ENCODE results near the gene NKAIN1. TPM values are rescaled to one million over a fixed set of nuclear protein-coding genes. Genes with fewer than 3 reads are reported as not detected.

Gene NKAIN1
- polyA plus RNA-seq, 4 donors: 0.27 to 0.94 TPM; not detected in 2

- Histone ChIP-seq H3K9me3 (ENCODE audit: control insufficient read depth in 2 of 2, insufficient read depth in 1 of 2, low read depth in 1 of 2, low read length in 1 of 2) (no peaks in the 10 kb centered on the region), H3K27ac (ENCODE audit: low read depth in 1 of 3, low read length in 2 of 3) (no peak overlapping the region), H3K4me3 (ENCODE audit: low read depth in 1 of 3, low read length in 3 of 3) (no peak overlapping the region), H3K27me3 (ENCODE audit: control insufficient read depth in 3 of 3, insufficient read depth in 3 of 3, low read length in 3 of 3) (peaks cover 0 to 6% (median 0%) of the 10 kb centered on the region in 3 donors), H3K4me1 (ENCODE audit: control insufficient read depth in 3 of 3, insufficient read depth in 2 of 3, low read depth in 1 of 3, low read length in 2 of 3) (no peaks in the 10 kb centered on the region), H3K36me3 (ENCODE audit: control insufficient read depth in 3 of 3, insufficient read depth in 2 of 3, low read depth in 1 of 3, low read length in 3 of 3) (no peaks in the 10 kb centered on the region)
- FAIRE-seq: no peak
- WGBS, 3 donors: 58 to 75% (median 71%) methylated on average over 3 of the region's 3 CpGs
- DNase-seq: no peak
These were observed 9.3 kb downstream of the NKAIN1 start for GRCh38 chr1:31230378-31230777.

GRCh38 chr1:31228986-31229385 lies 10.7 kb downstream of the NKAIN1 start:
- H3K27me3 ChIP-seq (ENCODE audit: control insufficient read depth in 3 of 3, insufficient read depth in 3 of 3, low read length in 3 of 3): no peaks in the 10 kb centered on the region
- H3K27ac ChIP-seq (ENCODE audit: low read depth in 1 of 3, low read length in 2 of 3): no peak overlapping the region
- H3K4me1 ChIP-seq (ENCODE audit: control insufficient read depth in 3 of 3, insufficient read depth in 2 of 3, low read depth in 1 of 3, low read length in 2 of 3): peaks cover 0 to 8% (median 0%) of the 10 kb centered on the region in 3 donors
- no peaks in the 10 kb centered on the region for H3K9me3 ChIP-seq (ENCODE audit: control insufficient read depth in 2 of 2, insufficient read depth in 1 of 2, low read depth in 1 of 2, low read length in 1 of 2)
- no peaks in the 10 kb centered on the region for H3K36me3 ChIP-seq (ENCODE audit: control insufficient read depth in 3 of 3, insufficient read depth in 2 of 3, low read depth in 1 of 3, low read length in 3 of 3)
- no peak for DNase-seq
- no peak overlapping the region for H3K4me3 ChIP-seq (ENCODE audit: low read depth in 1 of 3, low read length in 3 of 3)
- FAIRE-seq: no peak

GRCh38 chr1:31227891-31228568 lies 11.7 kb downstream of the NKAIN1 start:
- Histone ChIP-seq H3K27me3 (ENCODE audit: control insufficient read depth in 3 of 3, insufficient read depth in 3 of 3, low read length in 3 of 3) (no peaks in the 10 kb centered on the region), H3K27ac (ENCODE audit: low read depth in 1 of 3, low read length in 2 of 3) (no peak overlapping the region), H3K4me3 (ENCODE audit: low read depth in 1 of 3, low read length in 3 of 3) (no peak overlapping the region), H3K4me1 (ENCODE audit: control insufficient read depth in 3 of 3, insufficient read depth in 2 of 3, low read depth in 1 of 3, low read length in 2 of 3) (peaks cover 0 to 13% (median 0%) of the 10 kb centered on the region in 3 donors), H3K9me3 (ENCODE audit: control insufficient read depth in 2 of 2, insufficient read depth in 1 of 2, low read depth in 1 of 2, low read length in 1 of 2) (no peaks in the 10 kb centered on the region), H3K36me3 (ENCODE audit: control insufficient read depth in 3 of 3, insufficient read depth in 2 of 3, low read depth in 1 of 3, low read length in 3 of 3) (no peaks in the 10 kb centered on the region)
- DNase-seq (no peak), FAIRE-seq (no peak)
- 66 to 72% (median 71%) methylated on average over 5 of the region's 5 CpGs for WGBS, 3 donors

- peak overlapping the region in 1 of 3 donors; percentile 32 for H3K27ac ChIP-seq (ENCODE audit: low read depth in 1 of 3, low read length in 2 of 3)
- no peak overlapping the region for H3K4me3 ChIP-seq (ENCODE audit: low read depth in 1 of 3, low read length in 3 of 3)
- H3K27me3 ChIP-seq (ENCODE audit: control insufficient read depth in 3 of 3, insufficient read depth in 3 of 3, low read length in 3 of 3): no peaks in the 10 kb centered on the region
- H3K9me3 ChIP-seq (ENCODE audit: control insufficient read depth in 2 of 2, insufficient read depth in 1 of 2, low read depth in 1 of 2, low read length in 1 of 2): no peaks in the 10 kb centered on the region
- DNase-seq (peak; percentile 61 to 82), FAIRE-seq (no peak)
- peaks cover 0 to 13% (median 0%) of the 10 kb centered on the region in 3 donors for H3K4me1 ChIP-seq (ENCODE audit: control insufficient read depth in 3 of 3, insufficient read depth in 2 of 3, low read depth in 1 of 3, low read length in 2 of 3)
- H3K36me3 ChIP-seq (ENCODE audit: control insufficient read depth in 3 of 3, insufficient read depth in 2 of 3, low read depth in 1 of 3, low read length in 3 of 3): no peaks in the 10 kb centered on the region
- 15 to 37% (median 33%) methylated on average over 9 of the region's 9 CpGs for WGBS, 3 donors
These were observed 15.6 kb downstream of the NKAIN1 start for GRCh38 chr1:31224068-31224467.

- Histone ChIP-seq H3K9me3 (ENCODE audit: control insufficient read depth in 2 of 2, insufficient read depth in 1 of 2, low read depth in 1 of 2, low read length in 1 of 2) (no peaks in the 10 kb centered on the region), H3K27me3 (ENCODE audit: control insufficient read depth in 3 of 3, insufficient read depth in 3 of 3, low read length in 3 of 3) (no peaks in the 10 kb centered on the region), H3K27ac (ENCODE audit: low read depth in 1 of 3, low read length in 2 of 3) (no peak overlapping the region), H3K4me1 (ENCODE audit: control insufficient read depth in 3 of 3, insufficient read depth in 2 of 3, low read depth in 1 of 3, low read length in 2 of 3) (peaks cover 0 to 13% (median 0%) of the 10 kb centered on the region in 3 donors), H3K36me3 (ENCODE audit: control insufficient read depth in 3 of 3, insufficient read depth in 2 of 3, low read depth in 1 of 3, low read length in 3 of 3) (no peaks in the 10 kb centered on the region), H3K4me3 (ENCODE audit: low read depth in 1 of 3, low read length in 3 of 3) (no peak overlapping the region)
- DNase-seq (no peak), FAIRE-seq (no peak)
- 73 to 82% (median 74%) methylated on average over 3 of the region's 3 CpGs for WGBS, 3 donors
These were observed 17.5 kb downstream of the NKAIN1 start for GRCh38 chr1:31222176-31222575.

GRCh38 chr1:31221072-31221471 lies 18.6 kb downstream of the NKAIN1 start:
- FAIRE-seq: no peak
- Histone ChIP-seq H3K27me3 (ENCODE audit: control insufficient read depth in 3 of 3, insufficient read depth in 3 of 3, low read length in 3 of 3) (no peaks in the 10 kb centered on the region), H3K4me3 (ENCODE audit: low read depth in 1 of 3, low read length in 3 of 3) (no peak overlapping the region), H3K27ac (ENCODE audit: low read depth in 1 of 3, low read length in 2 of 3) (no peak overlapping the region), H3K4me1 (ENCODE audit: control insufficient read depth in 3 of 3, insufficient read depth in 2 of 3, low read depth in 1 of 3, low read length in 2 of 3) (peaks cover 0 to 16% (median 0%) of the 10 kb centered on the region in 3 donors), H3K9me3 (ENCODE audit: control insufficient read depth in 2 of 2, insufficient read depth in 1 of 2, low read depth in 1 of 2, low read length in 1 of 2) (no peaks in the 10 kb centered on the region), H3K36me3 (ENCODE audit: control insufficient read depth in 3 of 3, insufficient read depth in 2 of 3, low read depth in 1 of 3, low read length in 3 of 3) (no peaks in the 10 kb centered on the region)
- DNase-seq: no peak
- WGBS, 3 donors: 87 to 93% (median 88%) methylated on average over 6 of the region's 6 CpGs

- Histone ChIP-seq H3K36me3 (ENCODE audit: control insufficient read depth in 3 of 3, insufficient read depth in 2 of 3, low read depth in 1 of 3, low read length in 3 of 3) (no peaks in the 10 kb centered on the region), H3K27ac (ENCODE audit: low read depth in 1 of 3, low read length in 2 of 3) (no peak overlapping the region), H3K9me3 (ENCODE audit: control insufficient read depth in 2 of 2, insufficient read depth in 1 of 2, low read depth in 1 of 2, low read length in 1 of 2) (no peaks in the 10 kb centered on the region), H3K4me3 (ENCODE audit: low read depth in 1 of 3, low read length in 3 of 3) (no peak overlapping the region), H3K4me1 (ENCODE audit: control insufficient read depth in 3 of 3, insufficient read depth in 2 of 3, low read depth in 1 of 3, low read length in 2 of 3) (peaks cover 0 to 21% (median 0%) of the 10 kb centered on the region in 3 donors), H3K27me3 (ENCODE audit: control insufficient read depth in 3 of 3, insufficient read depth in 3 of 3, low read length in 3 of 3) (no peaks in the 10 kb centered on the region)
- no peak for FAIRE-seq
- 89 to 92% (median 91%) methylated on average over 6 of the region's 6 CpGs for WGBS, 3 donors
- no peak for DNase-seq
These were observed 20.2 kb downstream of the NKAIN1 start for GRCh38 chr1:31219489-31219888.

- 81 to 86% (median 83%) methylated on average over 8 of the region's 8 CpGs for WGBS, 3 donors
- no peak overlapping the region for H3K27ac ChIP-seq (ENCODE audit: low read depth in 1 of 3, low read length in 2 of 3)
These were observed 21.0 kb downstream of the NKAIN1 start for GRCh38 chr1:31218705-31219104.

GRCh38 chr1:31216016-31216415 lies 23.7 kb downstream of the NKAIN1 start:
- H3K4me1 ChIP-seq (ENCODE audit: control insufficient read depth in 3 of 3, insufficient read depth in 2 of 3, low read depth in 1 of 3, low read length in 2 of 3): peaks cover 0 to 12% (median 0%) of the 10 kb centered on the region in 3 donors
- H3K36me3 ChIP-seq (ENCODE audit: control insufficient read depth in 3 of 3, insufficient read depth in 2 of 3, low read depth in 1 of 3, low read length in 3 of 3): no peaks in the 10 kb centered on the region
- FAIRE-seq: no peak
- no peaks in the 10 kb centered on the region for H3K9me3 ChIP-seq (ENCODE audit: control insufficient read depth in 2 of 2, insufficient read depth in 1 of 2, low read depth in 1 of 2, low read length in 1 of 2)
- 7 to 16% (median 14%) methylated on average over 10 of the region's 10 CpGs for WGBS, 3 donors
- peak overlapping the region in 1 of 3 donors; percentile 49 for H3K27ac ChIP-seq (ENCODE audit: low read depth in 1 of 3, low read length in 2 of 3)
- H3K27me3 ChIP-seq (ENCODE audit: control insufficient read depth in 3 of 3, insufficient read depth in 3 of 3, low read length in 3 of 3): no peaks in the 10 kb centered on the region
- peak; percentile 86 to 93 for DNase-seq
- no peak overlapping the region for H3K4me3 ChIP-seq (ENCODE audit: low read depth in 1 of 3, low read length in 3 of 3)

More at GRCh38 chr1:31218705-31219104, 21.0 kb downstream of the NKAIN1 start:
- H3K27me3 ChIP-seq (ENCODE audit: control insufficient read depth in 3 of 3, insufficient read depth in 3 of 3, low read length in 3 of 3): no peaks in the 10 kb centered on the region
- FAIRE-seq (no peak), DNase-seq (no peak)
- no peak overlapping the region for H3K4me3 ChIP-seq (ENCODE audit: low read depth in 1 of 3, low read length in 3 of 3)
- peaks cover 0 to 14% (median 0%) of the 10 kb centered on the region in 3 donors for H3K4me1 ChIP-seq (ENCODE audit: control insufficient read depth in 3 of 3, insufficient read depth in 2 of 3, low read depth in 1 of 3, low read length in 2 of 3)
- no peaks in the 10 kb centered on the region for H3K9me3 ChIP-seq (ENCODE audit: control insufficient read depth in 2 of 2, insufficient read depth in 1 of 2, low read depth in 1 of 2, low read length in 1 of 2)
- H3K36me3 ChIP-seq (ENCODE audit: control insufficient read depth in 3 of 3, insufficient read depth in 2 of 3, low read depth in 1 of 3, low read length in 3 of 3): no peaks in the 10 kb centered on the region
